ENCODE data around the gene PPP1R14D. TPM values are rescaled to one million over a fixed set of nuclear protein-coding genes. Genes with fewer than 3 reads are reported as not detected.
A peak's percentile ranks its signal among the peaks of the same experiment; 100 is the strongest.

Gene PPP1R14D
- total RNA-seq, 2 donors from 2014 or later: 0.97 TPM; not detected in 1

- intact Hi-C loops (cut with DNase I): no loop called here
- Histone ChIP-seq H3K4me1 (replicated peaks) (peaks cover 14% of the 10 kb centered on the region), H3K36me3 (peaks cover 0 to 7% of the 10 kb centered on the region in 2 donors), H3K27ac (peak overlapping the region; percentile 36 to 61), H3K9me3 (no peaks in the 10 kb centered on the region), H3K27me3 (replicated peaks; ENCODE audit: insufficient read depth) (no peaks in the 10 kb centered on the region), H3K4me3 (no peak overlapping the region)
- TF ChIP-seq CTCF (IDR thresholded peaks at IDR 0.05) (no peak), POLR2AphosphoS5 (IDR thresholded peaks at IDR 0.05) (no peak), POLR2A (IDR thresholded peaks at IDR 0.05) (no peak)
- DNase-seq (ENCODE audit: low spot score): no peak
- WGBS: 87% methylated on average over 16 of the region's 16 CpGs
Measured at GRCh38 chr15:40853241-40853890, 24.9 kb upstream of the PPP1R14D start.

GRCh38 chr15:40852529-40852928 lies 24.0 kb upstream of the PPP1R14D start:
- Histone ChIP-seq H3K9me3 (no peaks in the 10 kb centered on the region), H3K4me1 (replicated peaks) (peaks cover 14% of the 10 kb centered on the region), H3K36me3 (peaks cover 0 to 7% of the 10 kb centered on the region in 2 donors), H3K27me3 (replicated peaks; ENCODE audit: insufficient read depth) (no peaks in the 10 kb centered on the region), H3K27ac (peak overlapping the region; percentile 36 to 61), H3K4me3 (no peak overlapping the region)
- DNase-seq (ENCODE audit: low spot score): no peak
- intact Hi-C loops (cut with DNase I): no loop called here
- 63% methylated on average over 5 of the region's 5 CpGs for WGBS
- TF ChIP-seq POLR2A (IDR thresholded peaks at IDR 0.05) (no peak), CTCF (IDR thresholded peaks at IDR 0.05) (no peak), POLR2AphosphoS5 (IDR thresholded peaks at IDR 0.05) (no peak)

- 90% methylated on average over 8 of the region's 8 CpGs for WGBS
- no peak for DNase-seq (ENCODE audit: low spot score)
- TF ChIP-seq CTCF (IDR thresholded peaks at IDR 0.05): no peak
- TF ChIP-seq POLR2AphosphoS5 (IDR thresholded peaks at IDR 0.05): no peak
- no peak for TF ChIP-seq POLR2A (IDR thresholded peaks at IDR 0.05)
- Histone ChIP-seq H3K27ac (no peak overlapping the region), H3K36me3 (peaks cover 0 to 7% of the 10 kb centered on the region in 2 donors), H3K4me3 (no peak overlapping the region), H3K4me1 (replicated peaks) (no peaks in the 10 kb centered on the region), H3K27me3 (replicated peaks; ENCODE audit: insufficient read depth) (no peaks in the 10 kb centered on the region), H3K9me3 (no peaks in the 10 kb centered on the region)
- intact Hi-C loops (cut with DNase I): no loop called here
Measured at GRCh38 chr15:40850576-40851112, 22.1 kb upstream of the PPP1R14D start.

GRCh38 chr15:40847223-40847961 lies 18.9 kb upstream of the PPP1R14D start:
- 44% methylated on average over 7 of the region's 7 CpGs for WGBS
- peak; percentile 87 for DNase-seq (ENCODE audit: low spot score)
- peak overlapping the region; percentile 96 to 97 for H3K27ac ChIP-seq
- peak in 3 of 4 experiments; percentile 22 to 57 (median 54) for TF ChIP-seq CTCF (IDR thresholded peaks at IDR 0.05)
- TF ChIP-seq POLR2A (IDR thresholded peaks at IDR 0.05): peak; percentile 84
- TF ChIP-seq POLR2AphosphoS5 (IDR thresholded peaks at IDR 0.05): peak; percentile 92
- no peaks in the 10 kb centered on the region for H3K36me3 ChIP-seq
- no peaks in the 10 kb centered on the region for H3K9me3 ChIP-seq
- H3K4me3 ChIP-seq: peak overlapping the region in 1 of 2 donors; percentile 79
- intact Hi-C loops (cut with DNase I): no loop called here
- H3K4me1 ChIP-seq (replicated peaks): no peaks in the 10 kb centered on the region
- no peaks in the 10 kb centered on the region for H3K27me3 ChIP-seq (replicated peaks; ENCODE audit: insufficient read depth)

Measured in prostate gland (tissue), 2 donors.